Transverse colon (tissue), 4 donors: ENCODE data around the gene SNX15. TPM values are rescaled to one million over a fixed set of nuclear protein-coding genes. Genes with fewer than 3 reads are reported as not detected.
A peak's percentile ranks its signal among the peaks of the same experiment; 100 is the strongest.
"Not testable (repeated sequence)": the region's sequence is repeated elsewhere in the genome, so short reads cannot be mapped to it uniquely, and the experiment has no call there.

Experiments used
- DNase-seq: peaks from one replicate; pipeline ENCODE4 v3.0.0-alpha.2; 2019
- H3K27ac ChIP-seq, 4 donors: fragments of 200-600 bp; sonication (generic); 2 replicates each; pipeline ENCODE4 v1.5.1; 2016 to 2018; ENCODE audit warnings: inconsistent platforms in 4 of 4
- H3K27me3 ChIP-seq: fragments of 200-600 bp; sonication (generic); 2 replicates; pipeline ENCODE4 v1.5.1; 2017; ENCODE audit warnings: inconsistent platforms
- H3K36me3 ChIP-seq, 4 donors: fragments of 200-600 bp; sonication (generic); 2 replicates each; pipeline ENCODE4 v1.5.1; 2017 to 2019; ENCODE audit warnings: inconsistent platforms in 4 of 4
- H3K4me1 ChIP-seq, 4 donors: fragments of 200-600 bp; sonication (generic); 2 replicates each; pipeline ENCODE4 v1.5.1; 2017 to 2020; ENCODE audit warnings: inconsistent platforms in 4 of 4
- H3K4me3 ChIP-seq, 4 donors: fragments of 200-600 bp; sonication (generic); 1 replicate in 1 of 4; 2 replicates in 3 of 4; pipeline versions ENCODE4 v1.5.1 to v1.6.1; 2017 to 2019; ENCODE audit warnings: inconsistent platforms in 4 of 4
- H3K9me3 ChIP-seq, 2 donors: fragments of 200-600 bp; sonication (generic); 2 replicates each; pipeline ENCODE4 v1.5.1; 2017 to 2019; ENCODE audit warnings: inconsistent platforms in 2 of 2
- EP300 ChIP-seq: sonication (generic); formaldehyde crosslinking; IDR thresholded peaks from one replicate; pipeline ENCODE4 v1.6.1; 2017; ENCODE audit warnings: antibody characterized with exemption, low read depth
- POLR2A ChIP-seq: fragments of 450-650 bp; IDR thresholded peaks from one replicate; pipeline ENCODE4 v1.6.1; 2016; ENCODE audit warnings: antibody characterized with exemption, mild to moderate bottlenecking, moderate library complexity
- POLR2AphosphoS5 ChIP-seq, 3 donors: sonication (generic); formaldehyde crosslinking; IDR thresholded peaks; one replicate each; pipeline ENCODE4 v1.6.1; 2016; ENCODE audit warnings: antibody characterized with exemption in 3 of 3
- WGBS, 2 donors: methylation state at CpG; one replicate each; pipeline ENCODE4 v1.1.5; 2018; ENCODE audit warnings: low coverage in 1 of 2; 5-methylcytosine and 5-hydroxymethylcytosine counted together
- in situ Hi-C, 4 donors: fragments of 200-750 bp; cut with MboI; loops; one replicate each; pipeline versions ENCODE4 v1.15.0 to v1.15.1; 2017; ENCODE audit warnings: low sequenced_read_pairs in 3 of 4, low pct_ligation_motif_present in 1 of 4, low pct_unique_long_range_greater_than_20kb in 1 of 4
- intact Hi-C: fragments of 100-400 bp; cut with DNase I; formaldehyde crosslinking; loops from one replicate; pipeline ENCODE4 v1.15.1; 2023; ENCODE audit warnings: low total_unique reads
- total RNA-seq, 4 donors: library from RNA; depleted of rRNA; stranded (reverse); fragments of >200 nt; gene quantifications; one replicate each; pipeline ENCODE4 v1.1.0, GENCODE V29; 2016
- TF ChIP-seq, protein P1 (sequence below), 5 experiments: fragments of 200-600 bp in 3 of 5; fragments of 450-650 bp in 2 of 5; sonication (generic) in 3 of 5; IDR thresholded peaks; 1 replicate in 2 of 5; 2 replicates in 3 of 5; pipeline ENCODE4 v1.5.1; 2016 to 2017; ENCODE audit warnings: antibody characterized with exemption in 5 of 5, inconsistent platforms in 3 of 5, mild to moderate bottlenecking in 2 of 5, moderate library complexity in 1 of 5

The SNX15 gene
- total RNA-seq, 4 donors from 2014 or later: 1.9 to 53.3 (median 35.9) TPM

DNA sequence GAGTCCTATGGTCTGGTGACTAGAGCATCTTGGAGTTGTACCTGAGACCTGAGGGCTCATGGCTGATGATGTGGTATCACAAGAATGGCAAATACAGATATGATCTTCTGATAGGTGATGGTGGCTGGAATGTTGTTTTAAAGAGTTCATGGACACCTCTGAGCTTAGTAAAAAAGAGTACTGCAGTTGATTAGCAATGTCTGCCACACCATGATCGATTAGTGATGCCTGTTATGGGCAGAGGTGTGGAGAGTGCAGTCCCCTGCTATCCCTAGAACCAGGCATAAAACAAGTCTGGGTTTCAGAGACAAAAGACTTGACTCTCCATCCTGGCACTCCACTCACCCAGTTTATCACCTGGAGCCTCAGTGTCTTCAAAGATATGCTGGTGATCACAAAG, 29.1 kb upstream of the SNX15 start:
- Histone ChIP-seq H3K27me3 (no peaks in the 10 kb centered on the region), H3K27ac (peak overlapping the region; percentile 75 to 89 (median 88)), H3K36me3 (peaks cover 0 to 4% (median 0%) of the 10 kb centered on the region in 4 donors), H3K4me1 (peaks cover 22 to 51% (median 38%) of the 10 kb centered on the region in 4 donors), H3K4me3 (peak overlapping the region in 2 of 4 donors; percentile 8 to 25), H3K9me3 (no peaks in the 10 kb centered on the region)
- DNase-seq: peak; percentile 39
- TF ChIP-seq POLR2A (no peak), POLR2AphosphoS5 (IDR thresholded peaks at IDR 0.05) (peak in 2 of 3 donors; percentile 8 to 9)
- WGBS, 2 donors: 71% methylated on average over 1 of the region's 1 CpG; no CpG with 5 or more reads in 1 of the 2 donors
- in situ Hi-C loops: no loop called here
- intact Hi-C loops: loop anchor here (5.0 kb wide), 1 partner anchor 71 kb away; no protein-coding TSS in a partner anchor

DNA sequence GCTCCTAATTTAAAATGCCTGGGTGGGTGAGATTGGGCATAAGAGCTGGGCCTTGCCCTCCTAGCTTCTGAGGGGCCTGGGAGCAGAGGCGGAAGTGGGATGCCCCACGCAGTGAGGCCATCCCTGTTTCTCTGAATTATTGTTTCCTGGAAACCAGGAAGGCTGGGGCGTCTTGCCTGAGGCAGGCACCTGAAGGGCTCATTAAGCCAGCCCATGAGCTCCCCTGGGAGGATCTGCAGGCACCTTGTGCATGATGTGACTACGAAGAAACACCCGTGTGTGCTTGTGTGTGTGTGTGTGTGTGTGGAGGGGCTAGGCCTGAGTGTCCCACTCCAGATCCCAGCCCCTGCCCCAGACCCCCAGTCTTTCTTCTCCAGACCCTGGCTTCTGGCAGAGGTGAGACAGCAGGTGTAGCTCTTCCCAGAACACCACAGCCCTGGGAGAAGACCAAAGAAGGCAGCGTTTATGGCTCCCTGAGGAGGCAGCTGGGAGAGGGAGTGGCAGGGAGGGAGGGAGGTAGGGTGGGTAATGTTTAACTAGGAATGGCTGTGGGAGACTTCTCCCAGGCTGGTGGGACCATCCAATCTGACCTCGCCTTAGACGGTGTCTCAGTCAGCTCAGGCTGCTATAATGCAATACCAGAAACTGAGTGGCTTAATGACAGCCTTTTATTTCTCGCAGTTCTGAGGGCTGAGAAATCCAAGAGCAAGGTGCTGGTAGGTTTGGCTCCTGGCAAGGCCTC, 28.4 kb upstream of the SNX15 start:
- WGBS, 2 donors: 40% methylated on average over 9 of the region's 9 CpGs; no CpG with 5 or more reads in 1 of the 2 donors
- intact Hi-C loops: loop anchor here (5.0 kb wide), 1 partner anchor 72 kb away; no protein-coding TSS in a partner anchor
- peak; percentile 81 for DNase-seq
- peaks cover 22 to 51% (median 38%) of the 10 kb centered on the region in 4 donors for H3K4me1 ChIP-seq
- peaks cover 0 to 4% (median 0%) of the 10 kb centered on the region in 4 donors for H3K36me3 ChIP-seq
- peak overlapping the region; percentile 75 to 89 (median 88) for H3K27ac ChIP-seq
- TF ChIP-seq POLR2AphosphoS5 (IDR thresholded peaks at IDR 0.05) (peak in 2 of 3 donors; percentile 54 to 64), EP300 (no peak), POLR2A (peak; percentile 56)
- TF ChIP-seq, protein P1, sequence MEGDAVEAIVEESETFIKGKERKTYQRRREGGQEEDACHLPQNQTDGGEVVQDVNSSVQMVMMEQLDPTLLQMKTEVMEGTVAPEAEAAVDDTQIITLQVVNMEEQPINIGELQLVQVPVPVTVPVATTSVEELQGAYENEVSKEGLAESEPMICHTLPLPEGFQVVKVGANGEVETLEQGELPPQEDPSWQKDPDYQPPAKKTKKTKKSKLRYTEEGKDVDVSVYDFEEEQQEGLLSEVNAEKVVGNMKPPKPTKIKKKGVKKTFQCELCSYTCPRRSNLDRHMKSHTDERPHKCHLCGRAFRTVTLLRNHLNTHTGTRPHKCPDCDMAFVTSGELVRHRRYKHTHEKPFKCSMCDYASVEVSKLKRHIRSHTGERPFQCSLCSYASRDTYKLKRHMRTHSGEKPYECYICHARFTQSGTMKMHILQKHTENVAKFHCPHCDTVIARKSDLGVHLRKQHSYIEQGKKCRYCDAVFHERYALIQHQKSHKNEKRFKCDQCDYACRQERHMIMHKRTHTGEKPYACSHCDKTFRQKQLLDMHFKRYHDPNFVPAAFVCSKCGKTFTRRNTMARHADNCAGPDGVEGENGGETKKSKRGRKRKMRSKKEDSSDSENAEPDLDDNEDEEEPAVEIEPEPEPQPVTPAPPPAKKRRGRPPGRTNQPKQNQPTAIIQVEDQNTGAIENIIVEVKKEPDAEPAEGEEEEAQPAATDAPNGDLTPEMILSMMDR (IDR thresholded peaks at IDR 0.05): no peak
- no peaks in the 10 kb centered on the region for H3K27me3 ChIP-seq
- no peaks in the 10 kb centered on the region for H3K9me3 ChIP-seq
- peak overlapping the region in 2 of 4 donors; percentile 8 to 25 for H3K4me3 ChIP-seq
- in situ Hi-C loops: no loop called here

DNA sequence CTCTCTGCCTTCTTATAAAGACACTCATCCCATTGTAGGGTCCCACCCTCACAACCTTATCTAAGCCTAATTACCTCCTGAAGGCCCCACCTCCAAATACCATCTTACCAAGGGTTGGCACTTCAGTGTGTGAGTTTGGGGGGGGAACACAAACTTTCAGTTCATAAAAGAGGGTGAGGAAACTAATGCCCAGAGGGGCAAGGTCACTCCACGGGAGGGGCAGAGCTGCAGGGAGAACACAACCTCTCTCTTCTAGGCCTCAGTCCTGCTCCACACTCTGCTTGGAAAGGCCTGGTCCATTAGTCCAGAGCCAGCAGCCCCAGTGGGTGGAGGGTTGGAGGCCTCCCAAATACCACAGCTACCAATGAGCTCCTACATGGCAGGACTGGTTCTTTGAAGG, 27.8 kb upstream of the SNX15 start:
- intact Hi-C loops: loop anchor here (5.0 kb wide), 1 partner anchor 72 kb away; no protein-coding TSS in a partner anchor
- H3K4me1 ChIP-seq: peaks cover 22 to 51% (median 38%) of the 10 kb centered on the region in 4 donors
- peak; percentile 64 for DNase-seq

DNA sequence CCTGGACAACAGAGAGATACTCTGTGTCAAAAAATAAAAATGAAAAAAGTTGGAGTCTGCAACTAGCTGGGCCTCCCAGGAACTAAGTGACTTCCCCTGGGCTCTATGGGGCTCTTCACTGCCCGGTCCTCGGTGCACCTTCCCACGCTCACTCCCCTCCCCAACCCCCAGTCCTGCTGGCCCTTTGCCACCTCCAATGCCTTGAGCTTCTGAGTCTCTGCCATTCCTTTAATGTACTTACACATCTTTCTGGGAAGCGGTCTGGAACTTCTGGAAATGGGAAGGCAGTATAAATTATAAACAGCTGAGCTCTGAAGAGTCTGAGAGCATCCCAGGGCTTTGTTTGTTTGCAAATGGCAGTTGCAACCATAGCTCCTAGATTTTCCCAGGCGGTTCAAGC, 24.5 kb upstream of the SNX15 start:
- intact Hi-C loops (no loop called here), in situ Hi-C loops (no loop called here)
- 64 to 79% methylated on average over 3 to 5 of the region's 5 CpGs for WGBS, 2 donors
- TF ChIP-seq POLR2AphosphoS5 (IDR thresholded peaks at IDR 0.05) (no peak), POLR2A (no peak), EP300 (no peak)
- TF ChIP-seq, protein P1 (IDR thresholded peaks at IDR 0.05): no peak
- Histone ChIP-seq H3K9me3 (no peaks in the 10 kb centered on the region), H3K4me3 (no peak overlapping the region), H3K27ac (no peak overlapping the region), H3K4me1 (peaks cover 4 to 21% (median 19%) of the 10 kb centered on the region in 4 donors), H3K27me3 (no peaks in the 10 kb centered on the region), H3K36me3 (no peaks in the 10 kb centered on the region)
- no peak for DNase-seq

More for the DNA sequence above, 27.8 kb upstream of the SNX15 start:
- Histone ChIP-seq H3K4me3 (no peak overlapping the region), H3K27ac (peak overlapping the region; percentile 75 to 89 (median 88)), H3K9me3 (no peaks in the 10 kb centered on the region), H3K36me3 (no peaks in the 10 kb centered on the region), H3K27me3 (no peaks in the 10 kb centered on the region)
- WGBS, 2 donors: 19% methylated on average over 1 of the region's 1 CpG; no CpG with 5 or more reads in 1 of the 2 donors
- no peak for TF ChIP-seq EP300
- in situ Hi-C loops: no loop called here

DNA sequence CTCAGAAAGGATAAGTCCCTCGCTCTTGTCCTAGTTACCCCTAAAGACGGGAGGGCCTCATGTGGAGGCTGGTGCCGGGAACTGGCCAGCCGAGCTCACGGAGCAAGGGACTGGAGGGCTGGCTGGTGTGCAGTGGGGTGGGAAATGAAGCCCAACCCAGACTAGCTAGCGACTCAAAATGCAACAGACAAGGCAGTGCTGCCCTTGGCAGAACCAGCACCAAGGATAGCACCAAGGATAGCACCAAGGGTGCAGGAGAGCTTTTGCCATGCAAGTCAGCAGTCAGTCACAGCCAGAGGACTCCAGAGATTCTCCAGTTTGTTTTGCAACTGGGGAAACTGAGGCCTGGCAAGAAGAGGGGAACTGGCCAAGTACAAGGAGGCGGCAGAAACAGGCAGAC, 24.0 kb upstream of the SNX15 start:
- Histone ChIP-seq H3K4me3 (no peak overlapping the region), H3K36me3 (no peaks in the 10 kb centered on the region), H3K27me3 (no peaks in the 10 kb centered on the region), H3K9me3 (no peaks in the 10 kb centered on the region), H3K4me1 (peaks cover 4 to 17% (median 13%) of the 10 kb centered on the region in 4 donors), H3K27ac (no peak overlapping the region)
- intact Hi-C loops (no loop called here), in situ Hi-C loops (no loop called here)
- 85% methylated on average over 7 of the region's 7 CpGs; no CpG with 5 or more reads in 1 of the 2 donors for WGBS, 2 donors
- no peak for DNase-seq
- no peak for TF ChIP-seq EP300
- TF ChIP-seq, protein P1 (IDR thresholded peaks at IDR 0.05): no peak
- no peak for TF ChIP-seq POLR2A
- no peak for TF ChIP-seq POLR2AphosphoS5 (IDR thresholded peaks at IDR 0.05)

DNA sequence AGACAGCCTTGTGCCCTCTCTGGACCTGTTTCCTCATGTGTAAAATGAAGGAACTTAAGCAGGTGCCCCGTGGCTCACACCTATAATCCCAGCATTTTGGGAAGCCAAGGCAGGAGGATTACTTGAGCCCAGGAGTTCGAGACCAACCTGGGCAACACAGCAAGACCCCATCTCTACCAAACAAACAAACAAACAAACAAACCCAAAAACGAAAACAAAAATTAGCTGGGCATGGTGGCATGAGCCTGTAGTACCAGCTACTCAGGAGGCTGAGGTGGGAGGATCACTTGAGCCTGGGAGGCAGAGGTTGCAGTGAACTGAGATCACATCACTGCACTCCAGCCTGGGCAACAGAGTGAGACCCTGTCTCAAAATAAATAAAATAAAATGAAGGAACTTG, 23.3 kb upstream of the SNX15 start:
- intact Hi-C loops, in situ Hi-C loops, H3K4me3 ChIP-seq, DNase-seq, H3K27ac ChIP-seq, H3K36me3 ChIP-seq, H3K27me3 ChIP-seq, H3K9me3 ChIP-seq, H3K4me1 ChIP-seq: not testable (repeated sequence)
- 60 to 74% methylated on average over 2 to 3 of the region's 3 CpGs for WGBS, 2 donors
